Keratinocyte (primary cell): ENCODE results near the gene HTR3C.

Experiments used
- CTCF ChIP-seq, 3 experiments: IDR thresholded peaks in 1 of 3; conservative IDR thresholded peaks in 1 of 3; optimal IDR thresholded peaks in 1 of 3; 2 replicates in 2 of 3; 3 replicates in 1 of 3; pipeline versions ENCODE3 to v1.5.1; 2011; ENCODE audit warnings: low read length in 3 of 3, mild to moderate bottlenecking in 3 of 3, moderate library complexity in 2 of 3, control low read depth in 1 of 3, inconsistent platforms in 1 of 3; ENCODE audit not compliant: insufficient read depth in 2 of 3; ENCODE audit errors: extremely low read depth in 1 of 3
- EZH2 ChIP-seq: IDR thresholded peaks from one replicate; pipeline ENCODE4 v1.6.1; 2012; ENCODE audit warnings: inconsistent platforms, mild to moderate bottlenecking, low read length, moderate library complexity

GRCh38 chr3:184077881-184078280 is 25.0 kb downstream of the HTR3C start:
- TF ChIP-seq EZH2 (no peak), CTCF (optimal IDR thresholded peaks at IDR 0.05 in 1 of 3, IDR thresholded peaks at IDR 0.05 in 1 of 3, conservative IDR thresholded peaks at IDR 0.05 in 1 of 3; ENCODE audit: extremely low read depth in 1 of 3, insufficient read depth in 2 of 3, low read length in 3 of 3) (no peak)
